Ishikawa (cell line): ENCODE measurements around the gene PAIP2.

Experiments used
- CEBPB ChIP-seq: IDR thresholded peaks from 2 replicates; pipeline ENCODE4 v1.6.1; 2012
- CREB1 ChIP-seq: IDR thresholded peaks from 2 replicates; pipeline ENCODE4 v1.6.1; 2012; ENCODE audit warnings: low read depth
- EGR1 ChIP-seq: IDR thresholded peaks from 2 replicates; pipeline ENCODE4 v1.6.1; 2012
- EP300 ChIP-seq: IDR thresholded peaks from 2 replicates; pipeline ENCODE4 v1.6.1; 2012; ENCODE audit warnings: borderline replicate concordance
- FOXM1 ChIP-seq: IDR thresholded peaks from 2 replicates; pipeline ENCODE4 v1.6.1; 2012; ENCODE audit warnings: low read depth, borderline replicate concordance
- MAX ChIP-seq: IDR thresholded peaks from 2 replicates; pipeline ENCODE4 v1.6.1; 2012
- NFIC ChIP-seq: IDR thresholded peaks from 2 replicates; pipeline ENCODE4 v1.6.1; 2012
- RAD21 ChIP-seq: IDR thresholded peaks from 2 replicates; pipeline ENCODE4 v1.6.1; 2012; ENCODE audit warnings: low read depth
- REST ChIP-seq: IDR thresholded peaks from 2 replicates; pipeline ENCODE4 v1.6.1; 2012; ENCODE audit warnings: low read depth, mild to moderate bottlenecking
- TAF1 ChIP-seq: IDR thresholded peaks from 2 replicates; pipeline ENCODE4 v1.6.1; 2012; ENCODE audit warnings: low read depth, mild to moderate bottlenecking
- TCF12 ChIP-seq: IDR thresholded peaks from 2 replicates; pipeline ENCODE4 v1.6.1; 2012; ENCODE audit warnings: low read depth
- TEAD4 ChIP-seq: IDR thresholded peaks from 2 replicates; pipeline ENCODE4 v1.6.1; 2012
- USF1 ChIP-seq: IDR thresholded peaks from 2 replicates; pipeline ENCODE4 v1.6.1; 2012
- YY1 ChIP-seq: IDR thresholded peaks from 2 replicates; pipeline ENCODE4 v1.6.1; 2012; ENCODE audit warnings: low read depth
- ZBTB7A ChIP-seq: IDR thresholded peaks from 2 replicates; pipeline ENCODE4 v1.6.1; 2012; ENCODE audit warnings: low read depth

The PAIP2 gene

GRCh38 chr5:139306197-139306596 lies 35.5 kb upstream of the PAIP2 start:
- TF ChIP-seq EP300 (no peak), MAX (no peak), ZBTB7A (no peak), TAF1 (no peak), CREB1 (no peak), FOXM1 (no peak), EGR1 (no peak), CEBPB (no peak), USF1 (no peak), TEAD4 (no peak), RAD21 (no peak)

GRCh38 chr5:139306628-139307379 lies 34.9 kb upstream of the PAIP2 start:
- TF ChIP-seq TEAD4 (no peak), EP300 (no peak), EGR1 (no peak), YY1 (no peak), NFIC (no peak), REST (no peak), ZBTB7A (no peak), FOXM1 (no peak), TAF1 (no peak), CEBPB (no peak), CREB1 (no peak), RAD21 (no peak), TCF12 (no peak), USF1 (no peak), MAX (no peak)

GRCh38 chr5:139308797-139309196 lies 32.9 kb upstream of the PAIP2 start:
- TF ChIP-seq REST (no peak), RAD21 (no peak), MAX (no peak), ZBTB7A (no peak), EGR1 (no peak), YY1 (no peak), CEBPB (no peak), TAF1 (no peak), FOXM1 (no peak), EP300 (no peak), CREB1 (no peak), NFIC (no peak), TEAD4 (no peak), TCF12 (no peak)

- TF ChIP-seq USF1 (no peak), TEAD4 (no peak), FOXM1 (no peak), ZBTB7A (no peak), YY1 (no peak)
Measured at GRCh38 chr5:139312075-139312474, 29.6 kb upstream of the PAIP2 start.

- TF ChIP-seq CREB1: no peak
- TF ChIP-seq TEAD4: no peak
- no peak for TF ChIP-seq USF1
- TF ChIP-seq ZBTB7A: no peak
- TF ChIP-seq TAF1: no peak
- TF ChIP-seq EGR1: no peak
- TF ChIP-seq REST: no peak
- no peak for TF ChIP-seq CEBPB
- no peak for TF ChIP-seq EP300
- TF ChIP-seq YY1: no peak
- no peak for TF ChIP-seq RAD21
- TF ChIP-seq NFIC: no peak
- TF ChIP-seq MAX: no peak
- TF ChIP-seq FOXM1: no peak
- no peak for TF ChIP-seq TCF12
Measured at GRCh38 chr5:139314276-139314675, 27.4 kb upstream of the PAIP2 start.
